Loucy (cell line): ENCODE measurements around the gene LTB4R.

Experiments used
- EZH2phosphoT487 ChIP-seq: fragments of 200-600 bp; IDR thresholded peaks from 2 replicates; pipeline ENCODE4 v1.6.1; 2018; ENCODE audit warnings: antibody characterized with exemption, mild to moderate bottlenecking, moderate library complexity, borderline replicate concordance
- TF ChIP-seq, protein P1 (sequence below): fragments of 200-600 bp; sonication (generic); conservative IDR thresholded peaks from 2 replicates; pipeline ENCODE4 v1.5.1; 2014; ENCODE audit warnings: mild to moderate bottlenecking, antibody characterized with exemption, low read length

DNA sequence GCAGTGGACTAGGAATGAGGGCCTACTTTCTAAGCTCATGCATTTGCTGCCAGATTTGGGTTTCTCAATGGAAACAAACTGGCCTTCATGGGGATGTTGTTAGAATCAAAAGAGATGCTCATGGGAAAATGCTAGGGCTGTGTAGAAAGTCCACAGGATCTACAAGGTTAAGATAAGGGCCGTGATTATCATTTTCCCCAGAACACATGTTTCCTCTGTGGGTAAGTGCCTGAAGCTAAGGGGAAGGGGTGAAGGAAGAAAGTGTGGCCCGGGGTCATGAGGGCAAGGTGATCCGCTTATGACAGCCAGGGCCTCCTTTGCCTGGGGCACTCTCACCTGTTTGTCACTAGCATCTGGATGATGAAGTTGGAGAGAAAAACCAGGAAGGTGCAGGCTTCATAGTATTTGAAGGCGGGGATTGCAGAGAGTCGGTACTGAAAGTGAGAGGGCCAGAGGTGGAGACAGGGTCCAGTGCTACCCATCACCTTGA is 13.8 kb downstream of the LTB4R start:
- TF ChIP-seq, protein P1, sequence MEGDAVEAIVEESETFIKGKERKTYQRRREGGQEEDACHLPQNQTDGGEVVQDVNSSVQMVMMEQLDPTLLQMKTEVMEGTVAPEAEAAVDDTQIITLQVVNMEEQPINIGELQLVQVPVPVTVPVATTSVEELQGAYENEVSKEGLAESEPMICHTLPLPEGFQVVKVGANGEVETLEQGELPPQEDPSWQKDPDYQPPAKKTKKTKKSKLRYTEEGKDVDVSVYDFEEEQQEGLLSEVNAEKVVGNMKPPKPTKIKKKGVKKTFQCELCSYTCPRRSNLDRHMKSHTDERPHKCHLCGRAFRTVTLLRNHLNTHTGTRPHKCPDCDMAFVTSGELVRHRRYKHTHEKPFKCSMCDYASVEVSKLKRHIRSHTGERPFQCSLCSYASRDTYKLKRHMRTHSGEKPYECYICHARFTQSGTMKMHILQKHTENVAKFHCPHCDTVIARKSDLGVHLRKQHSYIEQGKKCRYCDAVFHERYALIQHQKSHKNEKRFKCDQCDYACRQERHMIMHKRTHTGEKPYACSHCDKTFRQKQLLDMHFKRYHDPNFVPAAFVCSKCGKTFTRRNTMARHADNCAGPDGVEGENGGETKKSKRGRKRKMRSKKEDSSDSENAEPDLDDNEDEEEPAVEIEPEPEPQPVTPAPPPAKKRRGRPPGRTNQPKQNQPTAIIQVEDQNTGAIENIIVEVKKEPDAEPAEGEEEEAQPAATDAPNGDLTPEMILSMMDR: no peak
- no peak for TF ChIP-seq EZH2phosphoT487
